Stimulated activated naive CD4-positive, alpha-beta T cell treated with Interleukin-2 at 50 U/mL for 16 hours (primary cell): ENCODE results near the gene TBATA.

Experiments
- DNase-seq: peaks from one replicate; lab custom pipeline; 2025; lab: John Stamatoyannopoulos, UW

TBATA gene

DNA sequence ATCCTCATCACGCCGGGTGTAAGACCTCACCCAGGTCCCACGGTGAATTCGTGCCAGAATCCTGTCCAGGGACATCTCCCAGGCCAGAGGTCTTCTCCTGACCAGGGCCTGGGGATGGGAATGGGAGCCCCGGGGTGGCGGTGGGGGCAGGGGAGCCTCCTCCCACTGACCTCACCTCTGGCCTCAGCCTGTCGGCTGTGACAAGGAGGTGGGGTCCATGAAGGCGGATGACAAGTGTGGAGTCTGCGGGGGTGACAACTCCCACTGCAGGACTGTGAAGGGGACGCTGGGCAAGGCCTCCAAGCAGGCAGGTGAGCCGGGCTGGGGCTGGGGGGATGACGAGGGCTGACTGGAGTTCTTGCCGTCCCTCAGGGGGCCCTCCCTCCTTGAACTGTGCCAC is 41.3 kb downstream of the TBATA start:
- DNase-seq = no peak

DNA sequence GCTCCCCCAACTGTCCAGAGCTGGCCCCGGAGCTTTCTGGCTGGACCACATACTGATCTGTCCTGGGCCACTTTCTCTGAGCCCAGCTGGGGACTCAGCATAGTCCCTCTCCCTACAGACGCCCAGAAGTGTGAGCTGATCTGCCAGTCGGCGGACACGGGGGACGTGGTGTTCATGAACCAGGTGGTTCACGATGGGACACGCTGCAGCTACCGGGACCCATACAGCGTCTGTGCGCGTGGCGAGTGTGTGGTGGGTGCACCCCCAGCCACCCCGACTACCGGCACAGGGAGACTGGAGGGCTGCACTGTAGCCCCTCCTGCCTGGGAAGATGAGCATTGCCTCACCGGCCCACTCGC is 41.8 kb downstream of the TBATA start:
- DNase-seq = no peak

DNA sequence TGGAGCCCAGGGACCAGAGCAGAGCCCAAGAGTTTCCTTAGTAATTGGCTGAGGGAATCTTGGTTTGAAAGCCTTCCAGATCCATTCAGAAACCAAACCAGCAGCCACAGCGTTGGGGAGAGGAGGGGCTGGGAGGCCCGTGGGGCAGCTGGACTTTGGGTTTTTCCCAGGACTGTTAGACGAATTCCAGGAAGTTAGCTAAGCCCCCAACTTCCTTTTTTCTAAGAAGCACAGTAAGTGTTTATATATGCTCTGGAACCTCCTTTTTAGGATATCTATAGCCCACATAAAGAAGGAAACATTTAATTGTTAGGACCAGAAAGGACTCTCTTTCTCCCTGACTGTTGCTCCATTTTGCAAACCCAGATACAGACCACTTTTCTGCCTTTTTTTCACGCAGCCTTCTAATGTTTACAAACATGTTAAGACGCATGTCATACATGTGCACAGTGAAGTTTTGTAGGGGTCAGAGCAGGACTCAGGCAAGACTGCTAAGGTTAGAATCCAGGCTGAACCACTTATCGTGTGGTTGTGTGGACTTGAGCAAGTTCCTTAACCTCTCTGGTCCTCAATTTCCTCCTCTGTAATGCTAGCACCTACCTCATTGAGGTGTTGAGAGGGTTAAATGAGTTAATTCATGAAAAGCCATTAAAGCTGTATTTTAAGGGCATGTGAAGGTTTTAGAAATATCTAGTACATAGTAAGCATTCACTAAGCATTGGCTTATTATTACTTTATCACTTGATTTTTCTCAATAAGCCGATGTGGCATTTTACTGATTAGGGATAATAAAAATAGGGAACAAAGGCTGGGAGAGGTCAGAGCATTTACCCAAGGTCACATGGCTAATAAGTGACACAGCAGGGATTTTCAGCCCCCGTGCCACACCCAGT is 42.4 kb downstream of the TBATA start:
- DNase-seq = no peak

DNA sequence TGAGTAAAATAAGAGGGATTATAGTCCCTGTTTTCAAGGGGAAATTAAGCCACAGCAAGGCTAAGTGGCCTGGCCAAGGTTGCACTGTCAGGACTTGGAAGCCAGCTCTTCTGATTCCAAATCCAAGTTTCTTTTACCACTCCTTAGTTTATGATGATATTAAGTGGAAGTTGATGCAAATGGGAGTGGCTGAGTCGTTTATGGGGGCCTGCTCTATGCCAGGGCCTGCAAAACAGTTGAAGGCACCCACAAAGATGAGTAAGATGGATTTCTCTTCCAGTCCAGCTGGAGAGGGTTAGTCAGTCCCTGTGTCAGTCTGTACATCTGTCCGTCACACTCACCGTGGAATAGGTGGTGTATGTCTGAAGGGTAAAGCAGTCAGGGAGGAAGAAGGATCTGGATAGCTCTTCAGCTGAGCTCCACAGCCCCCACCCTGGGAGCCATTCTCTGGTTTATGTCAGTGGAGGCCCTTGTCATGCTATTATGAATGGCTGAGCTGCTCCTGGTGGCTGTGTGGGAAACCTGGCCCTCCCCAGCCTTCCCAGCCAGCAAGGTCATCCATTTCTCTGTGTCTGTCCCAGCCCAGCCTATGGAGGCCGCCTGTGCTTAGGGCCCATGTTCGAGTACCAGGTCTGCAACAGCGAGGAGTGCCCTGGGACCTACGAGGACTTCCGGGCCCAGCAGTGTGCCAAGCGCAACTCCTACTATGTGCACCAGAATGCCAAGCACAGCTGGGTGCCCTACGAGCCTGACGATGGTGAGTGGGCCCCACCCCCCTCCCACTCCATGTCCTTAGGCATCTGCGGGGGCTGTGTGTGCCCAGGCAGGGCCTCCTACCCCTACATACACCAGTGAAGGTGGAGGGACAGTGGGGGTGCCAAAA is 44.5 kb downstream of the TBATA start:
- DNase-seq = no peak

DNA sequence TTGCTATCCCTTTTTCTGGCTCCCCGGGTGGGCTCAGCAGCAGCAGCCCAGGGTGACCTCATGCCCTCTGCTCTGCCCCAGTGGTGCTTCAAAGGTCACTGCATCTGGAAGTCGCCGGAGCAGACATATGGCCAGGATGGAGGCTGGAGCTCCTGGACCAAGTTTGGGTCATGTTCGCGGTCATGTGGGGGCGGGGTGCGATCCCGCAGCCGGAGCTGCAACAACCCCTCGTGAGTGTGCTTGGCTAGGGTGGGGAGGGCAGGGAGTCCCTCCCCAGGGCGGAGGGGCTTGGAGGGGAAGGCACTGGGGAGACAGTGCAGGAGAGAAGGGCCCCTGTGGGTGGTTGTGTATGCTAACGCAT is 46.4 kb downstream of the TBATA start:
- no peak for DNase-seq

DNA sequence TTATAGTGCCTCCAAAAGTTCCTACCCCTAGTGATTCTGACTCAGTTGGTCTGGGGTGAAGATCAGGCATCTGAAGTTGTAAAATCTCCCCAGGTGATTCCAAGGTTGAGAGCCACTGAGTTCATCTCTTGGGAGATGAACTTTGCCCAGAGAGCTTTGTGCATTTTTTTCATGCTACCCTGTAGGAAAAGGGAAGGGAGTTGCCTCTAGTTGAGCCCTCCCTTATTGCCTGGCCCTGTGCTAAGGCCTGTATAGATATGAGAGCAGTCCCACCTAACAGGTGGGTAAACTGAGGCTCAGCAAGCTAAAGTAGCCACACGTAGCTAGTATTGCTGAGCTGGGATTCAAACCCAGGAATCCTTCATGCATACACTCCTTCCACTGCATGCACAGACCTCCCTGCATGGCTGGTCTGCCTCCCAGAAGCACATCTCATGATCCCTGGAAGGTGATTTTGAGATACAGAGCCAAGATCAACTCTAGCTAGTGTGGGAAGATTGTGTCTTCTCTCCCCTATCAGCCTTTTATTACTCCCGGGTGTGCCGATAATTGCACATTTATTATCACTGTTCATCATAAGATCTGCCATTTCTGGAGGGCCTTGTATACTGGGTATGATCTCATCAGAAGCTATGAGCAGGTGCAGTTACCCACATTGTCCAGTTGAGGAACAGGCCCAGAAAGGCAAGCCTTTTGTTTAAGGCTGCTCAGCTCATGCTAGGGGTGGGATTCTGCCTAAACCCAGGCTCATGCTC is 47.0 kb downstream of the TBATA start:
- no peak for DNase-seq

DNA sequence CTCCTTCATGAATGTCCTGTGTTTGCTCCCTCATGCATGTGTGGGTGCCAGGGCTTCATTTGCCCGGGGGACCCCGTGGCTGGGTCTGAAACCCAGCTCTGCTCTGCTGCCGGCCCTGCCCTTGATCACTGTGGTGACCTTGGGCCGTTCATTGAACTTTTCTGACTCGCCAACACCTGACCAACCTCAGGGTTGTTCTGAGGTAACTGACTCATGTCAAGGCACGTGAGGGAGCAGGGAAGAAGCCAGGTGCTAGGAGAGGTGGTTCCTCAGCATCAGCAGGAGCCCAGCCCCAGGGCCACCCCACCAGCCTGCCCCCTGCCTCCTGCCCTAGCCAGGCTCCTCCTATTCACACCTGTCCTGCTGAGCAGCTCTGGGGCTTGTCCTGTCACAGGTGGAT is 47.9 kb downstream of the TBATA start:
- DNase-seq = no peak

DNA sequence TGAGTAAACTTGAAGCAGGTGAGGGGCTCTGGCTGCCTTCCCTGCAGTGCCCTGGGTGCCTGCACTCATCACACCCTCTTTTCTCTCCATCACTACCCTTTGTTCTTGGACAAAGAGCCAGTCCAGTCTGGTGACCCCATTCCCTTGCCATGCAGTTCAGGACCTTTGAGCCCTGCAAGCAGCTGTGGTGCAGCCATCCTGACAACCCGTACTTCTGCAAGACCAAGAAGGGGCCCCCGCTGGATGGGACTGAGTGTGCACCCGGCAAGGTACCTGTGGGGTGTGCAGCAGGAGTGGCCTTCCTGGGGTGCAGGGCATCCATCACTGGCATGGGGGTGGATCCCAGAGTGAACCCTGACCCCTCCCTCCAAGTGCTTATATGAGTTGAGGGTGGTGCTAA is 48.7 kb downstream of the TBATA start:
- no peak for DNase-seq

DNA sequence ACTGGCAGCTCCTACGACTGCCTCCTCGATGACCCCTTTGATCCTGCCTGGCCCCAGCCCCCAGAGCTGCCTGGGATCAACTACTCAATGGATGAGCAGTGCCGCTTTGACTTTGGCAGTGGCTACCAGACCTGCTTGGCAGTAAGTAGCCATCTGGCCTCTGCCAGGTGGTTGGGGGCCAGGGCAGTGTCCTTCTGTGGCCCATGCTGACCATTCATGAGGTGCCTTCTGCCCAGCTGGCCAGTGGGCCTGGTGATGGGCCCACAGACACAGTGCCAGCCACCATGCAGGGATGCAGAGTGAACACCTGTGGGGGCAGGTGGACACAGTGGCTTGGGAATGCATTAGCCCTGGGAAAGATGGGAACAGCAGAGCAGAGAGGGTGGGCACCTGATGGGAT is 50.0 kb downstream of the TBATA start:
- no peak for DNase-seq

DNA sequence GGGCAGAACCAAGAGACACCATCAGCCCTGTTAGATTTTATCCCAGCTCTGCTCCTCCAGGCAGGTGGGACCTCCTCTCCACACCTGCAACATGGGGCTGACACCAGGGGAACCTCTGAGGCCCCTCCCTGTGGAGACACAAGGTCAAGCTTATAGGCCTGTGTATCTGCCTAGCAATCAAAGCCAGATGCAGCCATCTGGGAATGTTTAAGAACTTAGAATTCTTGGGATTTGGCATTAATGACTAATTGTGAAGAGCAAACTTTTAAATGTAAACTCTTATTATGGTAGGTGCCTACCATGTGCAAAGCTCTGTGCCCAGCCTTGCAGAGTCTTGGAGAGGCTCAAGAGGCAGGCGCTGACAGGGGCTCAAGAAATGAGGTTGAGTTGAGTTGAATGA is 52.1 kb downstream of the TBATA start:
- no peak for DNase-seq

DNA sequence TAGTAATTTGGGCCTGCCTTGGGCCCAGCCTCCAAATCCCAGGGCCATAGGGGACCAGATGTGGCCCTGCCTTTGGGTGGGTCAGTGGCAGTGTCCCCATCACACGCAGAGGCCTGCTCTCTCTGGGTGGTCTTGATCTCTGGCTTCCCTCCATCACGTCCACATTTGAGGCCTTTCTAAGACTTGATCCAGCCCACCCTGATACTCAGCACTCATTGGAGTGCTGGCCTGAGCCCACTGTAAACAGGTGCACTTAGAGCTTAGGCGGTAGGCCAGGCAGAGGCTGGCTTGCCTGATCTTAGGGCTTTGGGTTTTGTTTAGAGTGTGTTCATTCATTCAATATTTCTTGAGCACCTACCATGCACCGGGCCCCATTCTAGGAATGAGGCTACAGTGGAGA is 52.6 kb downstream of the TBATA start:
- DNase-seq = no peak

DNA sequence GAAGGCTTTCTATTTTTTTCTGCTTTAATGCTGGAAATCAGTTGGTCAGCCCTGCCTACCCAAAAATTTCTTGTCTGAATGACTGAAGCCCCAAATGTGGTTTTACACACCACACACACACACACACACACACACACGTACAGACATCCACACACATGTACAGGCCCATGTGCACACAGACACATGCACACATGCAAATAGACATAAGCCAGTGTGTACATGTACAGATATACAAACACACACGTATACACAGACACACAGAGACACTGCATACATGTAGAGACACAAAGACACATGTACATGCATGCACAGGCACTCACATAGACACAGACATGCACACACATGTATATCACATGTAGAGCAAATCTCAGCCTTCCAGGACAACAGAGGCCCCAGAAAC is 54.2 kb downstream of the TBATA start:
- no peak for DNase-seq

DNA sequence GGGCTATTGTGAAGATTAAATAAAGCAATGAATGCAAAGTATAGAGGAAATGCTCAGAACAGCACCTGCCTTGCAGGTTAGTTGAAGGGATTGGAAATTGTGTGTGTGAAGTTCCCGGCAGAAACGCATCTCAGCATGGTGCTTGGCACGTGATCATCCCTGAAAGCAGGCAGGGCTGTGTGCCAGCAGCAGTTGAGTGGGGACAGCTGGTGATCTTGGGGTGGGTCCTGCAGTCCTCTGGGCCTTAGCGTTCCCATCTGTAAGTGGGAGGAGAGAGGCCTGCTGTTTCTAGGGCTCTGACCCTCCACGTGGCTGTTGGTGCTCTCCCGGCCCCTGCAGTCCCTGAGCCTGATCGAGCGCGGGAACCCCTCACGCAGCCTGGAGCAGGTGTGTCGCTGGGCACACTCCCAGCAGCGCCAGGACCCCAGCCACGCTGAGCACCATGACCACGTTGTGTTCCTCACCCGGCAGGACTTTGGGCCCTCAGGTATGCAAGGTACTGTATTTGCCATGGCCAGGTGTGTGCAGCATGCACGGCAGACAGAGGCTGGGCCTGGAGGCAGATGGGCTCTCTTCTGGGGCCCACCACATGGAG is 55.3 kb downstream of the TBATA start:
- no peak for DNase-seq

DNA sequence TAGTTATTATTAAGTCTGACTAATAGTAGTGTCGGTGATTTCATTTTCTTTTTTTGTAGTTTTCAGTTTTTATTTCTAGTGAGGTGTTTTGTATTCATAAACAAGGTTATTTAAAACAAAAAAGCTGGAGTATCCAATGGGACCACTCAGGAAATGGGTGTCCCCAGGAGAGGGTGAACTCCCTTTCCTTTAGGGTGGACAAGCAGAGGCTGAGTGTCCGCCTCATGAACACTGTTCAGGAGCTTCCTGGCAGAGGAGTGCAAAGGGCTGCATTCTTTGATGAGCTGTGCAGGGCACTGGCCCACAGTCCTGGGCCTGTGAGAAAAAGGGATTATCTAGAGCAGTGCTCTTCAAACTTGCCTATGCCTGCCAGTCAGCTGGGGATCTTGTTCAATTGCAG is 56.8 kb downstream of the TBATA start:
- DNase-seq = no peak

DNA sequence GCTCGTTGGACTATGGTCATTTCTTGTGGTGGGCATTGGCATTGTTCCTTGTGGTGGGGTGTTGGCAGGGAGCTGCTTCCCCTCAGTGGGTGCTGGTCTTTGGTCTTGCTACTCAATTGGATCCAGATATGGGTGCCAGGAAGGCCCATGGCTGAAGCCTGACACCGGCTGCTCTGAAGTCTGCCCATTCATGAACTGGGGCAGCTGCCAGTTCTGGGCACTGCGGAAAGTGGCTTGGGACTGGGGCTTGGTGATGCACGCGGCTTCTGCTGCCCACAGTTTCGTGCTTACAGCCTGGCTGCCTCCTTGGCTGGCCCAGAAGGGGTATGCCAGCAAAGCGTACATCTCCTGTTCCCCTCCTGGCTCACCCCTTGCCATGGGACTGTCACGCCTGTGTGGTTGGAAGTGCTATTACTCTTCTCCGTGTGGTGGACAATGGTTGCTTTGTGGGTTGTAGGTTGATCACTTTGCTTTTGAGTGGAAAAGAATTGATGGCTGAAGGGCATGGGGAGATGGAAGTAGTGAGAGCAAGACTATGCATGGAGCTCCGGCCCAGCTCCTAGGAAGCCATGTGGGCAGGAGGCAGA is 58.2 kb downstream of the TBATA start:
- DNase-seq = no peak

DNA sequence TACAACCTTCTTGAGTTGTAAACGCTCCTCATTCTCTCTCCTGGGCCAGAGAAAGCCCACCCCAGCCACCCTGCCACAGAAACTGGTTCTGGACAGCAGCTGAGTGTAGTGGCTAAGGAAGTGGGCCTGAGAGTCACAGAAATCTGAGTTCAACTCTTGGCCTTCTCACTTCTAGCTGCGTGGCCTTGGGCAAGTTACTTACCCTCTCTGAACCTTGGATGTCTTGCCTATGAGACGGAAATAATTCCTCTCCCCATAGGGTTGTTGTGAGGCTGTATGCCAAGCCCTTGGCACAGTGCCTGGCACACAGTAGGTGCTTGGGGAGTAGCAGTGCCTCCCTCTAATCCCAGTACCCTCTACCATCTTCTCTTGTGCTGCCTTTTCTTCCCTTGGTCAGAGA is 61.4 kb downstream of the TBATA start:
- DNase-seq = no peak

DNA sequence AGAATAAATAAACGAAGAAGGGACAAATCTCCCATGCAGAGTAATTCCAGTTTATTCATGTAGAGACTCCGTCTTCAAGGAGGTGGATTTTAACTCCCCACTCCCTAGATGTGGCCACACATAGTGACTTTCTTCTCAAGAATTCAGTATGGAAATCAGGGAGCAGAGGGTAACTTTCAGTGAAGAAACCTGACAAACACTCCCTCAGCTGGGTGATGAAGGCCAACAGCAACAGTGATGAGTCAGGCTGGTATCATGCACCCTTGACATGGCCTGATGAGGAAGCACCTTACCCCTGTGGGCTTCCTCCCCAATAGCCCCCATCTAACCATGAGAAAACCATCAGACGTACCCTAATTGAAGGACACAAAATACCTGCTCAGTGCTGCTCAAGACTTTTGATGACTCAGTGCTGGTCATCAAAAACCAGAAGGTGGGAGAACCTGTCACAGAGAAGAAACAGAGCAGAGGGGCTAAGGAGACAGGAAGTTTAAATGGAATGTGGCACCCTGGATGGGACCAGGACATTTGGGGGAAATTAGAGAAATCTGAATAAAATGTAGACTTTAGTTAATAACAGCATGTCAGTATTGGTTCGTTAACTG is 62.3 kb downstream of the TBATA start:
- DNase-seq = no peak
